ENCODE data around the gene HARBI1.

DNA sequence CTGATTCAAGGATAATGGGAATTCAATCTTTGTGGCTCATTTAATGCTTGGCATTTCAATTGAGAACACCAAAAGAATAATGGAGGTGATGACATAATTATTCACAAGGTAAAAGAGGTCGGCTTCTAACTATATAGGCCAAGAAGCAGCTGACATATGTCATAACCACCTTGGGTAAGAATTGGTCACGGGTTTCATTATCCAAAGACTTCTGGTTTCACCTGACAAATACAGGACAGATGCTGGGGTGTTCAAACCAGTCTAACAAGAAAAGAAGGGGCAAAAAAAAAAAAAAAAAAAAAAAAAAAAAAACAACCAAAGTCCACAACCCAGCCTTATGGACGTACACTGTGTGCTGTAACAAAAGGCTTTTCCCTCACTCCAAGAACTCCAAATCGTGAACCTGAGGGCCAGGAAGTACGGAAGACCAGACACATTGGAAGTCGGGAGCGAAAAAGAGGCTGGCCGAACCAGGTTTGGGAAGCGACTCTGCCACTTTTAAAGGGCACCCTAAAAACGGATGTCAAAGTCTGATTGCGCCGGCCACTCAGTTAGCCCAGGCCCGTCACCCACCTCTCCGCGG, 385 bp downstream of the HARBI1 start:
- TF ChIP-seq, protein P1, sequence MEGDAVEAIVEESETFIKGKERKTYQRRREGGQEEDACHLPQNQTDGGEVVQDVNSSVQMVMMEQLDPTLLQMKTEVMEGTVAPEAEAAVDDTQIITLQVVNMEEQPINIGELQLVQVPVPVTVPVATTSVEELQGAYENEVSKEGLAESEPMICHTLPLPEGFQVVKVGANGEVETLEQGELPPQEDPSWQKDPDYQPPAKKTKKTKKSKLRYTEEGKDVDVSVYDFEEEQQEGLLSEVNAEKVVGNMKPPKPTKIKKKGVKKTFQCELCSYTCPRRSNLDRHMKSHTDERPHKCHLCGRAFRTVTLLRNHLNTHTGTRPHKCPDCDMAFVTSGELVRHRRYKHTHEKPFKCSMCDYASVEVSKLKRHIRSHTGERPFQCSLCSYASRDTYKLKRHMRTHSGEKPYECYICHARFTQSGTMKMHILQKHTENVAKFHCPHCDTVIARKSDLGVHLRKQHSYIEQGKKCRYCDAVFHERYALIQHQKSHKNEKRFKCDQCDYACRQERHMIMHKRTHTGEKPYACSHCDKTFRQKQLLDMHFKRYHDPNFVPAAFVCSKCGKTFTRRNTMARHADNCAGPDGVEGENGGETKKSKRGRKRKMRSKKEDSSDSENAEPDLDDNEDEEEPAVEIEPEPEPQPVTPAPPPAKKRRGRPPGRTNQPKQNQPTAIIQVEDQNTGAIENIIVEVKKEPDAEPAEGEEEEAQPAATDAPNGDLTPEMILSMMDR (IDR thresholded peaks at IDR 0.05) = no peak
- TF ChIP-seq POLR2A (IDR thresholded peaks at IDR 0.05) = no peak
- TF ChIP-seq POLR2AphosphoS5 (IDR thresholded peaks at IDR 0.05) = peak in 1 of 3 donors; percentile 64

Data from breast epithelium (tissue), 3 donors.